ENCODE data around the gene TUSC1.
"Not testable (repeated sequence)": the region's sequence is repeated elsewhere in the genome, so short reads cannot be mapped to it uniquely, and the experiment has no call there.

DNA sequence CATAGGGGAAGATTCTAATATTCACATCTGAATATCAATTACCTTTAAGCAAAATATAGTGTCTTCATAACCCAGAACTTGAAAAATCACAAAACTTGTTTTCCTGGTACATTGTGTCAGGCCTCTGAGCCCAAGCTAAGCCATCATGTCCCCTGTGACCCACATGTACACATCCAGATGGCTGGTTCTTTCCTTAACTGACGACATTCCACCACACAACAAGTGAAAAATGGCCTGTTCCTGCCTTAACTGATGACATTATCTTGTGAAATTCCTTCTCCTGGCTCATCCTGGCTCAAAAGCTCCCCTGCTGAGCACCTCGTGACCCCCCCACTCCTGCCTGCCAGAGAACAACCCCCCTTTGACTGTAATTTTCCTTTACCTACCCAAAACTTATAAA, 2.4 kb downstream of the TUSC1 start:
- TF ChIP-seq POLR2A (IDR thresholded peaks at IDR 0.05; ENCODE audit: low read length); GATA1 (IDR thresholded peaks at IDR 0.05; ENCODE audit: low read depth, low read length): not testable (repeated sequence)
